DLD1 (cell line): ENCODE measurements around the gene KCNJ9.
"Not testable (repeated sequence)": the region's sequence is repeated elsewhere in the genome, so short reads cannot be mapped to it uniquely, and the experiment has no call there.

Source experiments
- in situ Hi-C: cut with HindIII; loops from 2 replicates; pipeline ENCODE4 v1.10.0; 2017; ENCODE audit warnings: low sequenced_read_pairs

KCNJ9 gene

GRCh38 chr1:160123726-160124125 lies 42.4 kb downstream of the KCNJ9 start:
- in situ Hi-C loops = no loop called here

- in situ Hi-C loops = no loop called here
These were observed 43.6 kb downstream of the KCNJ9 start for GRCh38 chr1:160124705-160125478.

- in situ Hi-C loops = no loop called here
These were observed 44.4 kb downstream of the KCNJ9 start for GRCh38 chr1:160125746-160126145.

GRCh38 chr1:160126342-160126741 lies 45.0 kb downstream of the KCNJ9 start:
- in situ Hi-C loops = not testable (repeated sequence)

- in situ Hi-C loops = no loop called here
These were observed 46.0 kb downstream of the KCNJ9 start for GRCh38 chr1:160127381-160127780.

GRCh38 chr1:160127865-160128523 lies 46.7 kb downstream of the KCNJ9 start:
- in situ Hi-C loops = no loop called here

GRCh38 chr1:160128636-160129035 lies 47.3 kb downstream of the KCNJ9 start:
- in situ Hi-C loops = no loop called here

GRCh38 chr1:160129046-160129445 lies 47.7 kb downstream of the KCNJ9 start:
- in situ Hi-C loops = no loop called here

- in situ Hi-C loops = no loop called here
These were observed 48.2 kb downstream of the KCNJ9 start for GRCh38 chr1:160129558-160129957.

GRCh38 chr1:160129966-160130365 lies 48.6 kb downstream of the KCNJ9 start:
- in situ Hi-C loops = no loop called here

GRCh38 chr1:160130486-160130885 lies 49.1 kb downstream of the KCNJ9 start:
- in situ Hi-C loops = no loop called here

- in situ Hi-C loops = no loop called here
These were observed 49.6 kb downstream of the KCNJ9 start for GRCh38 chr1:160130939-160131338.

GRCh38 chr1:160131803-160132565 lies 50.6 kb downstream of the KCNJ9 start:
- in situ Hi-C loops = no loop called here

GRCh38 chr1:160133990-160134770 lies 52.8 kb downstream of the KCNJ9 start:
- in situ Hi-C loops = no loop called here

GRCh38 chr1:160134791-160135572 lies 53.6 kb downstream of the KCNJ9 start:
- in situ Hi-C loops = no loop called here

- in situ Hi-C loops = no loop called here
These were observed 55.0 kb downstream of the KCNJ9 start for GRCh38 chr1:160136121-160136925.

GRCh38 chr1:160136926-160137200 lies 55.5 kb downstream of the KCNJ9 start:
- in situ Hi-C loops = no loop called here

- in situ Hi-C loops = no loop called here
These were observed 56.0 kb downstream of the KCNJ9 start for GRCh38 chr1:160137216-160137862.

GRCh38 chr1:160139840-160140239 lies 58.5 kb downstream of the KCNJ9 start:
- in situ Hi-C loops = loop anchor here (10.0 kb wide), 1 partner anchor 65 kb away; the partner anchor contains the start of gene PEA15
